Measurements from ENCODE around the gene CD79A. TPM values are rescaled to one million over a fixed set of nuclear protein-coding genes. Genes with fewer than 3 reads are reported as not detected.

CD79A gene
- polyA plus RNA-seq, 1 donor from 2014 or later, result not detected

GRCh38 chr19:41869374-41869955 lies 7.6 kb upstream of the CD79A start:
- Histone ChIP-seq H3K27me3 (ENCODE audit: insufficient read depth, low read depth, low read length) (no peaks in the 10 kb centered on the region), H3K4me2 (ENCODE audit: low read length) (no peak overlapping the region), H3F3A (ENCODE audit: insufficient read depth, low read length, poor library complexity, severe bottlenecking) (no peaks in the 10 kb centered on the region), H3K36me3 (ENCODE audit: insufficient read depth, low read length) (no peaks in the 10 kb centered on the region), H3K79me2 (replicated peaks; ENCODE audit: insufficient read depth, low read length) (peaks cover 3% of the 10 kb centered on the region), H3K9me3 (ENCODE audit: low read length) (no peaks in the 10 kb centered on the region), H2AFZ (ENCODE audit: low read depth, low read length) (no peak overlapping the region), H3K4me3 (ENCODE audit: low read length) (no peak overlapping the region), H3K9me2 (ENCODE audit: insufficient read depth, low read length) (no peaks in the 10 kb centered on the region), H3K9ac (ENCODE audit: low read length) (no peak overlapping the region), H4K20me1 (ENCODE audit: insufficient read depth) (no peaks in the 10 kb centered on the region), H3K27ac (ENCODE audit: low read length) (no peak overlapping the region)
- TF ChIP-seq EP300 (conservative IDR thresholded peaks at IDR 0.05; ENCODE audit: poor library complexity, severe bottlenecking) (no peak), TAF1 (IDR thresholded peaks at IDR 0.05; ENCODE audit: low read depth) (no peak), RAD21 (conservative IDR thresholded peaks at IDR 0.05) (no peak), POLR2AphosphoS5 (IDR thresholded peaks at IDR 0.05) (no peak), MXI1 (conservative IDR thresholded peaks at IDR 0.05; ENCODE audit: poor library complexity, severe bottlenecking) (no peak), SMC3 (conservative IDR thresholded peaks at IDR 0.05; ENCODE audit: poor library complexity) (no peak), CTCF (IDR thresholded peaks at IDR 0.05; ENCODE audit: poor library complexity, severe bottlenecking) (no peak), REST (IDR thresholded peaks at IDR 0.05; ENCODE audit: borderline replicate concordance) (no peak), EZH2 (IDR thresholded peaks at IDR 0.05; ENCODE audit: borderline replicate concordance, insufficient read depth, low read length, poor library complexity, severe bottlenecking) (no peak)

- no peaks in the 10 kb centered on the region for H3F3A ChIP-seq (ENCODE audit: insufficient read depth, low read length, poor library complexity, severe bottlenecking)
- no peak overlapping the region for H3K4me3 ChIP-seq (ENCODE audit: low read length)
- no peaks in the 10 kb centered on the region for H3K9me3 ChIP-seq (ENCODE audit: low read length)
- H4K20me1 ChIP-seq (ENCODE audit: insufficient read depth), result no peaks in the 10 kb centered on the region
- H3K36me3 ChIP-seq (ENCODE audit: insufficient read depth, low read length), result no peaks in the 10 kb centered on the region
- no peak overlapping the region for H3K4me2 ChIP-seq (ENCODE audit: low read length)
- H3K27me3 ChIP-seq (ENCODE audit: insufficient read depth, low read depth, low read length), result no peaks in the 10 kb centered on the region
- no peak overlapping the region for H2AFZ ChIP-seq (ENCODE audit: low read depth, low read length)
- H3K9ac ChIP-seq (ENCODE audit: low read length), result no peak overlapping the region
- H3K9me2 ChIP-seq (ENCODE audit: insufficient read depth, low read length), result no peaks in the 10 kb centered on the region
- TF ChIP-seq TAF1 (IDR thresholded peaks at IDR 0.05; ENCODE audit: low read depth) (no peak), SMC3 (conservative IDR thresholded peaks at IDR 0.05; ENCODE audit: poor library complexity) (no peak), RAD21 (conservative IDR thresholded peaks at IDR 0.05) (no peak), EZH2 (IDR thresholded peaks at IDR 0.05; ENCODE audit: borderline replicate concordance, insufficient read depth, low read length, poor library complexity, severe bottlenecking) (no peak), MXI1 (conservative IDR thresholded peaks at IDR 0.05; ENCODE audit: poor library complexity, severe bottlenecking) (no peak), EP300 (conservative IDR thresholded peaks at IDR 0.05; ENCODE audit: poor library complexity, severe bottlenecking) (no peak), REST (IDR thresholded peaks at IDR 0.05; ENCODE audit: borderline replicate concordance) (no peak), CTCF (IDR thresholded peaks at IDR 0.05; ENCODE audit: poor library complexity, severe bottlenecking) (no peak), POLR2AphosphoS5 (IDR thresholded peaks at IDR 0.05) (no peak)
- no peak overlapping the region for H3K27ac ChIP-seq (ENCODE audit: low read length)
- H3K79me2 ChIP-seq (replicated peaks; ENCODE audit: insufficient read depth, low read length), result no peaks in the 10 kb centered on the region
Observed at GRCh38 chr19:41870401-41870873, 6.6 kb upstream of the CD79A start.

Measured in neural cell (in vitro differentiated cells).